Measurements from ENCODE around the gene RAB5A.
A peak's percentile ranks its signal among the peaks of the same experiment; 100 is the strongest.
"Not testable (repeated sequence)": the region's sequence is repeated elsewhere in the genome, so short reads cannot be mapped to it uniquely, and the experiment has no call there.

The RAB5A gene, protein sequence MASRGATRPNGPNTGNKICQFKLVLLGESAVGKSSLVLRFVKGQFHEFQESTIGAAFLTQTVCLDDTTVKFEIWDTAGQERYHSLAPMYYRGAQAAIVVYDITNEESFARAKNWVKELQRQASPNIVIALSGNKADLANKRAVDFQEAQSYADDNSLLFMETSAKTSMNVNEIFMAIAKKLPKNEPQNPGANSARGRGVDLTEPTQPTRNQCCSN

DNA sequence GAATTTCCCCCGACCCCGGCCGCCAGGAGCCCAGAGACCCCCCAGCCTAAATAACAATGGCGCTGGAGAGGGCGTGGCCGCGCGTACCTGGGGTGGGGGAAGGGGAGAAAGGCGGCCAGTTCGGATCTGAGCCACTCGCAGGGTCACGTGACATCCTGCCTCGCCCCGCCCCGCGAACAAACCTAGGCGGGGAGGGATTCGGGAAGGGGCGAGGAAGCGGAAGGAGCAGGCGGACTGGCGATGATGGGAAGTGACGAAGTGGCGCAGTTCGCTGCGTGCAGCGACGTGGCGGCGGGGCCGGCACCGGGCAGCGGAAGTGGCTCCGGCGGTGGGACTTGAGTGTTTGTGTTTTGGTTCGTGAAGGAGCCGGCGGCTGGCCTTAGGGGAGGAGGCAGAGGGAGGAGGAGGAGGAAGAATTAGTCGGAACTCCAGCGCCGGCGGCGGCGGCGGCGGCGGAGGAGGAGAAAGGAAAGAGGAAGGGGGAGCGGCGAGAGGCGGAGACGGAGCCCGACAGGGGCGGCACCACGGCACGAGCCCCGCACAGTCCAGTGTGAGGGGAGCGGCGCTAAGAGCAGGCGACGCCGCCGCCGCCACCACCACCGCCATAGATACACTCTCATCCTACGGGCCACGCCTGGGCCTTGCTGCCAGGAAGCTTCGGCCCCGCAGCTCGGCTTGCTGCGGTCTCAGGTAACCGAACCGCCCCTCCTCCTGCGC lies at the start of gene RAB5A:
RAB5A (plus strand) TSS at position 266 of the 717 bp plus-strand sequence. CDS start 3,802 bp downstream, outside the sequence.
- peak; percentile 95 for DNase-seq

DNA sequence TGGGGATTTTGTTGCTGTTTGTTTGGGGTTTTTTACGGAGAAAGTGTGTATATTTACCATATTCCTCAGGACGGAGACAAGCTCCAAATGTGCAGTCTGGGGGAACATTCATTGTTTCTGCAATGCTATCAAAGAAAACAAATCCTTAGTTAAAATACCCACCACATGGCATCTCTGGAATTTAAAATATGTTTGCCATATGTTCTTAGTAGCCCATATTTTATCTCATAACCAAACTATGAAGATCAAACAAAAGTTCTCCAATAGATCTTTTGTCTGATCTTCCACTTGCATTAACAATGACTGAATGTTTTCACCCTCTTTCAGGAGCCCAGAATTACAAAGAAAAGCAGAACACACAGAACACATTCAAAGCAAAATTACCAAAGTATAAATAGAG lies 48.2 kb upstream of the RAB5A start:
- no peak for DNase-seq

DNA sequence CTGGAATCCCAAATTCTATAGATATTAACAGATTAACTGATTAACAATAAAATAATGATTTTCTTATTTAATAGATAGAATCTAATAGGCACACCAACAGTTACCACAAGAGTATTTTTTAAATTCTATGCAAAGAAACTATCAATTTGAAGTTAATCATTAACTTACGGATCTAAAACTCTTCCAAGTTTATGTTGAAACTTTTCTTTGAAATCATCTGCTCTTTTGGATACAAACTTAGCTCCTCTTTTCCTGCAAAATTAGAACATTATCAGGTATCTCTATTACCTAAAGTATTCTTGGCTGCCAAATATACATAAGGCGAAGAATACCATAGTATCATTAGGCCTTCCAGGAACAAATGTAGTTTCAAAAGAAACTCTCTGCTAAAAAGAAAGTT lies 47.6 kb upstream of the RAB5A start:
- DNase-seq: no peak

DNA sequence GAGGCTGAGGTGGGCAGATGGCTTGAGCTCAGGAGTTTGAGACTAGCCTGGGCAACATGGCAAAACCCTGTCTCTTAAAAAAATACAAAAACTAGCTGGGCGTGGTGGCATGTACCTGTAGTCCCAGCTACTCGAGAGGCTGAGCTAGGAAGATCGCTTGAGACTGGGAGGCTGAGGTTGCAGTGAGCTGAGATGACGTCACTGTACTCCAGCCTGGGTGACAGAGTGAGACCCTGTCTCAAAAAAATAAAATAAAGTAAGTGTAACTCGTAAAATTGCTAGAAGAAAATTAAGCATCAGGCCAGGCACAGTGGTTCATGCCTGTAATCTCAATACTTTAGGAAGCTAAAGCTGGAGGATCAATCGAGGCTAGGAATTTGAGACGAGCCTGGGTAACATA lies 47.1 kb upstream of the RAB5A start:
- DNase-seq: not testable (repeated sequence)

DNA sequence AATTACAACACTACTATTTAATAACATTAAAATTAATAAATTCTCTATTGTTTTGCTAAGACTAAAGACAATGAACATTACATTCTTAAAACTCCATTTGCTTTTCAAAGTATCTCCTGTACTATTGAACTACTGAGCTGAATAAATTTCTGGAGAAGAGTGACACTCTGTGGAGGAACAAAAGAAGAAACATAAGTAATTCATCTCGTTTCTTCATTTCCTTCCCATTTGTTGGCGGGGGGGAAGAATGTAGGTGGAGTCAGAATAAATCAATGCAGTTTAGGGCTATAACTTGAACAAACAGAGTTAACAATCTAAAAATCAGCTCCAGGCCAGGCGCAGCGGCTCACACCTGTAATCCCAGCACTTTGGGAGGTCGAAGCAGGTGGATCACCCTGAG lies 45.6 kb upstream of the RAB5A start:
- DNase-seq: no peak

DNA sequence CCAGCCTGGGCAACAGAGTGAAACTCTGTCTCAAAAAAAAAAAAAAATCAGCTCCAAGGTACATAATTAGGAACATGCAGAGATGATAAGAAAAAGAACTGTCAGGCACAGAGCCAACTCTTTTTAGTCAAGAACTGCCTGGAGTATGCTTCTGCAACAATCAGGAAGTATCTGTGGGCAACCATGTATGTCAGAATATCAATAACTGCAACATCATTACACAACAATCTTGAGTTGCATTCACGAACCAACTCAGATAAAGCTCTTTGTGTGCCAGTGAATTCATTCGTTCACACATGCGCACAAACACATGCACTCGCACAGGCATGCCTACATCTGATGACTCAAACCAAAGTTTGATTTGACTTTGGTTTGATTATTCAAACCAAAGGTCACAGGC lies 45.0 kb upstream of the RAB5A start:
- no peak for DNase-seq

DNA sequence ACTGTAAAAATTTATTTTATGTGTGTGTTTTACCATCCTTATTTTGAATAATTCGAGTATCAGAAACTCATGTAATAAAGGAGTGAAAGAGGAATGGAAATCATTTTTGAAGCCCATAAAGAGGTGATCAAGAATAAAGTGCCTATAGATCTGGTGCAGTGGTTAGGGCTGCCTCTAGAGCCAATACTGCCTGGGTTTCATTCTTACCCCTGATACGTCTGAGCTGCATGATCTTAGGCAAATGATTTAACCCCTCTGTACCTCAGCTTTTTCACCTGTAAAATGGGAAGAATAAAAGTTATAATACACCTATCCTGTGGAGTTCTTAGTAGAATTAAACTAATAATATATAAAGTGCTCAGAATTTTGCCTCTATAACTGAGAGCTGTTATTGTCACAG lies 43.2 kb upstream of the RAB5A start:
- no peak for DNase-seq

DNA sequence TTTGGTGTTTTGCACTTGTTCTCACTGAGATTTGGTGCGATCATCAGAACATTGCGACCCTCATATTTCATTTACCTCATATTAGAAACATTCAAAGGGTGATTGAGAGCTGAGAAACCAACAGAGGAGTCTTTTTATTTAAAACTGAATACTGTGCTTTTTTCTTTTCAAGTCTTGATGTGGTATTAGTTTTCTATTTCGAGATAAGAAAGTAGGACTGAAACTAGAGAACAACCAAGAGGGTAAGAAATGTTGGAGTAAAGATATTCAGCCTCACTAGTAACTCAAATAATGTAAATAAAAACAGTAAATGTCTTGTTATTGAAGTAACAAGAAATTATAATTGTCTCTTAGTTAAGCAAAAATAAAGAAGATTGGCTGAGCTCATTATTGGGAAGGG lies 39.4 kb upstream of the RAB5A start:
- no peak for DNase-seq

DNA sequence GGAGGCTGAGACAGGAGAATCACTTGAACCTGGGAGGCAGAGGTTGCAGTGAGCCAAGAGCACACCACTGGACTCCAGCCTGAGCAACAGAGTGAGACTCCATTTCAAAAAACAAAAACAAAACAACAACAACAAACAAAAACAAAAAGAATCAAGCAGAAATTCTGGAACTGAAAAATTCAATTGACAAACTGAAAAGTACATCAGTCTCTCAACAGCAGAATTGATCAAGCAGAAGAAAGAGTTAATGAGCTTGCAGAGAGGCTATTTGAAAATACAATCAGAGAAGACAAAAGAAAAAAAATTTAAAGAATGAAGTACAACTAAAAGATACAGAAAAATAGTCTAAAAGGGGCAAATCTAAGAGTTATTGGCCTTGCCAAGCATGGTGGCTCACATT lies 35.4 kb upstream of the RAB5A start:
- DNase-seq: no peak

DNA sequence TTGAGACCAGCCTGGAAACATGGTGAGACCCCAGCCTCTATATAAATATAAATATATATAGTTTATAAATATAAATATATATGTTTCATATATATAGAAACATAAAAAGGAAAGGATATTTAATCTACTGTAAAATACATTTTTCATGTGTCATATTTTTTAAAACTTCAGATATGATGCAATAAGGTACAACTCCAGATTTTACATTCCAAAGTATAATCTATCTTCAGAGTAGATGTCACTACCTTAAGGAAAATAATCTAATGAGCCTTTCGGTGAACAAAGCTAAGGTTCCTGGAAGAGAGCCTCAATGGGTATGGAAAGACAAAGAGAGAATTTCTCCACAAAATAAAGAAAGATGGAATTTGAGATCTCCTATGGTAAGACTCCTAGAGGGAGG lies 29.7 kb upstream of the RAB5A start:
- DNase-seq: no peak

DNA sequence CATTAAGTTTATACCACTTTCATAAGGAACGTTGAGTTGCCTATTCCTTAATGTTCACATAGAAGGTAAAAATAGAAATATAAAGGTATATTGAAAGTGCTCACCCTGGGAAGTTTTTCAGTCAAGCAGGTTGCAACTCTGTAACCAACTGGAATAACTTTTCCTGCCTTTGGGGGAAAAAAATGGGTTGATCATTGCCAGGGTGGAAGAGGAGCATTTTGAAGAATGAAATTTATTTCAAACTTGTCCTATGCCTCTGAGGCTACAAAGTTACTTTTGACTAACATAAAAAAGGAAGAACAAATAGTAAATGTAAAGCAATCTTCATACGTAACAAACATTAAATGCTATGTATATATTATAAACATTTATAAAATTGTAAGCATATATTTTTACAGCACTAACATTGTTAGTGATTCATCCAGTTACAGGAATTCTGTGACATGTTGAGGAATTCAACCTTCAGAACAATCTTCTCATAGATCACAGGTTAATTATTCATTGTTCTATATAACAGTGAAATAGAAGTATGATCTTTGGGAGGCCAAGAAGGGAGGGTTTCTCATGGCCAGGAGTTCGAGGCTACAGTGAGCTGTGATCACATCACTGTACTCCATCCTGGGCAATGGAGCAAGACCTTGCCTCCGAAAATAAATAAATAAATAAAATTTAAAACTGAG lies 26.4 kb upstream of the RAB5A start:
- no peak for DNase-seq

DNA sequence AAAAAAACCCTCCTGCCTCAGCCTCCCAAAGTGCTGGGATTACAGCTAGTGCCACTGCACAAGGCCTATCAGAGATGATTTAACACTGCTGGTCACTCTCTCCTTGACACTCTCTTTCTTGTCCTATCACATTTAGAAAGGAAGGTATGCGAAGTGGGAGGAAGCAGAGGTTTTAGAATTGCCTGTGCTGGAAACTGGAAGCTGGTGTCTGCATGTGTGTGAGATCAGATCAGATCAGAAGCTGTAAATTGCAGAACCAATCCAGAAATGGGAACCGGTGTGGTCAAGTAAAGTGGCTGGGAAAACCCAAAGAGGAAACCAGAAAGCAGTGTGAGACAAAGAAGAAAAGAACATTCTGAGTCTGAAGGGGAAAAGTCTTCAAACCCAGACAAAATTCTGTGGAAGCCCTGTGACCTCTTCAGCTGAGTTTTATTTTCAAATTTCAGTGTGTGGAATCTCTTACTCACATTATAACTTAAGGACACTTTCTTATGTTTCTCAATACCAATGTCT lies 15.7 kb upstream of the RAB5A start:
- no peak for DNase-seq

DNA sequence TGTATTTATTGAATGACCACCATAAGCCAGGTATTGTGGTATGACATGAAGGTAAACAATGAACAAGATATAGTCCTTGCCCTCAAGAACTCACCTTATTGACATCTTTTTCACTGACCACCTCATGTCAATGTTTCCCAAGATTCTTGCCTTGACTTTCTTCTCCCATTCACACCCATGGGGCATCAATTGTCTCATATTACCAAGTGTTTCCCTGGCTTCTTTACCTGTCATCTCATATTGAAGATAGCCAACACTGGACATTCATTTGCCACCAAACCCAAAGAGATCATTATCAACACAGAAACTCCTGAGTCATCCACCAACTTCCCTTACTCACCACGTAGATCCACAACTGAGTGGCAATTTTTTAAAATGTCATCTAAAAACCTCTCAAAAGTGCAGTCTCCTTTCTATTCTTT lies 15.1 kb upstream of the RAB5A start:
- DNase-seq: no peak

DNA sequence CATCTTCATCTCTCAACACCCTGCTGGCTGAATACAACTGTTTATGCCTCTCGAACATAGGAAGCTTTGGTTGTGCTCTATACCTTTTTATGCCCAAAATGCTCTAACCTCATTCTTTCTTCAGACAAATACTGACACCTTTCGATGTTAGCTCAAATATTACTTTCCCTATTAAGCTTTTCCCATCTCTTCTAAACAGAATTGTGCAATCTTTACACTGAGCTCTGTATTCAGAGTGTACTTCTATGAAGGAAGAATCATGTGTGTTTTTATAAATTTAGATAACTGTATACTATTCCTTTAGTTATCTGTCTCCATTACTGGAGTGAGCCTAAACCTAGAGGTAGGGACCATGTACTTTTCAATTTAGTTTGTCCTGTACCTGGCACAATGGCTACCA lies 14.5 kb upstream of the RAB5A start:
- DNase-seq: no peak

DNA sequence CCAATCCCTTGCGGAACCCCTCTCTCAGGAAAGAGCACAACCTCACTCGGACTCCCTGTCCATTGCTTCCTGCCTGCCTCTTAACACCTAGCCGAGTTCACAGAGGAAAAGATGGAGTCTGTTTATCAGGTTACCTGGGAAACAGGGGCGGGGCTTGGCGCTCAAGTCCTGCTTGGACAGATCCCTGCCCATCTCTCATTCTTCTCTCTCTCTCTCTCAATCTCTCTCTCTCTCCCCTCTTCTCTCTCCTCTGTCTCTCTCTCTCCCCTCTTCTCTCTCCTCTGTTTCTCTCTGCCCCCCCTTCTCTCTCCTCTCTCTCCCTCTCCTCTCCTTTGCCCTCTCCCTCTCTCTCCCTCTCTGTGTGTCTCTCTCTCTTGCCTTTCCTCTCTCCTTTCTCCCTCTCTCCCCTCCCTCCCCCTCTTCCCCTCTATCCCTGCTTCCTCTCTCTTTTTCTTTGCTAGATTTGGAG lies 12.8 kb upstream of the RAB5A start, which contains the start of gene EFHB:
EFHB (minus strand) TSS at position 120 of the 469 bp plus-strand sequence. CDS start 199 bp downstream, outside the sequence.
- DNase-seq: no peak

DNA sequence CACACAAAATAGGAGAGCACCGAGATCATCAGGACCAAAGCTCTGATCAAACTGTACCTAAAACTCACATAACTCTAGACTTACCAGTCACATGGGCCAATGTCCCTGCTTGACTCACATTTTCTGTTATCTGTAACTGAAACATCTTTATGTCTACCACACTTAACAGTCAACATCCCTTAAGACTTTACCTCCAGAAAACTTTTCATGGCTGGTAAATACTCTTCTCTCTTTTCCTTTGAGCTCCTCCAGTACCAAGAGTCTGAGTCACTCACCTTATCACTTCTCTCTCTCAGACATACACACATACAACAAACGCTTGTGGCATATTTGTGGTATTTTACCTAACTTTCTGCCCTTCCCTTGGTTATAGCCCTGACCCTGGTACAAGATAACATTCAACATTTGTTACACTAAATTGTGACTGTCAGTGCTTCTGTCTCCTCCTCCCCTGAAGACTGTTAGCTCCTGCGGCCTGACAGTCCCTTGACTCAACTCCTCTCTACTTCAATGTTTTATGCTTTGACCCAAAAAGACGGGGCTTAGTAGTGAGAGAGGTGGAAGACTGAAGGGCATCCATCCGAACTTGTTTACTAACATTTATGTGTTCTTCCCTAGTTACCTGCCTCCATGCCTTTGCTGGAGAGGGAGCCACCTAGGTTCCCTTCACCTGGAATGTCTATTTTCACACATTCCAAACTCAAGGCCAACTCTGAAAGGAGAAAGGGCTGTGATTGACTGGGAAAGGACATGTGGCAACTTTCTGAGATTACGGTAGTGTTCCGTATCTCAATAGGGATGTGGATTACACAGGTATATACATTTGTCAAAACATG lies 9.2 kb upstream of the RAB5A start:
- DNase-seq: no peak

DNA sequence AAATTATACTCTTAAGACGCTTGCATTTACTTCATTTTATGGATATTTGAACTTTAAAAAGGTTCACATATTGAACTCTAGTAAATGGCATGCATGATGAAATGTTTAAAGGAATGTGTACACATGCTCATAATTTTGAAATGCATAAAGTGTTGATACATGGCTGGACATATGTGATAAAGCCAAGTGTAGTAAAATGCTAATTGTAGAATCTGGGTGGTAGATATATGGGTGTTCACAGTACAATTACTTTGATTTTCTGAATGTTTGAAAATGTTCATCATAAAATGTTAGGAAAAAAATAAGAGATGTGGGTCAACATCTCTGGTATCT lies 8.6 kb upstream of the RAB5A start:
- no peak for DNase-seq

DNA sequence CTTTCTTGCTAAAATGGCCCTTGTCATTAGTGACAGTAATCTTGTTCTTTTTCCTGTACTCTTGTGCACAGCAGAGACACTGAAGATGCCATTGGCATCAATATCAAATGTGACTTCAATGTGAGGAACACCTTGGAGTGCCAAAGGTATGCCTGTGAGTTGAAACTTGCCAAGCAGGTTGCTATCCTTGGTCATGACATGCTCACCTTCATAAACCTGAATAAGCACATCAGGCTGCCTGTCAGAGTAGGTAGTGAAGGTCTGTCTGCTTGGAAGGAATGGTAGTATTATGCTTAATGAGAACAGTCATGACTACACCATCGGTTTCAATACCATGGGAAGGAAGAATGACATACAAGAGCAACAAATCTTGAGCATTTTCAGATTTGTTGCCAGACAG lies 6.3 kb upstream of the RAB5A start:
- DNase-seq: no peak

DNA sequence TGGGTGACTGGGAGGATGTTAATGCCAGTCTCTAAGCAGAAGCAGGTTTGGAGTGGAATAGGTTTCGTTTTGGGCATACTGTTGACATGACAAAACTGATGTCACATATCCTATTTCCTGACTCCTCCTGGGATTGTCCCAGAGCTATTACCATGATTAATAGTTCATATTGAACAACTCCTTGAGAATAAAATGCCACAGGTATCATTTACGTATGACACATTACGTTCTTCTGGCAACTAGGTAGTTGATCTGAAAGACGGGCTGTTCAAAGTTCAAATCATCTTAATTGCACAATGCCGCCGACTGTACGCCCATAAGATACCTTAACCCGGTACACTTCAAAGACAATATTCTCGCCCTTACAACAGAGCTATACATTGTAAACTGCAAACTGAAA lies 1.4 kb upstream of the RAB5A start:
- DNase-seq: no peak

DNA sequence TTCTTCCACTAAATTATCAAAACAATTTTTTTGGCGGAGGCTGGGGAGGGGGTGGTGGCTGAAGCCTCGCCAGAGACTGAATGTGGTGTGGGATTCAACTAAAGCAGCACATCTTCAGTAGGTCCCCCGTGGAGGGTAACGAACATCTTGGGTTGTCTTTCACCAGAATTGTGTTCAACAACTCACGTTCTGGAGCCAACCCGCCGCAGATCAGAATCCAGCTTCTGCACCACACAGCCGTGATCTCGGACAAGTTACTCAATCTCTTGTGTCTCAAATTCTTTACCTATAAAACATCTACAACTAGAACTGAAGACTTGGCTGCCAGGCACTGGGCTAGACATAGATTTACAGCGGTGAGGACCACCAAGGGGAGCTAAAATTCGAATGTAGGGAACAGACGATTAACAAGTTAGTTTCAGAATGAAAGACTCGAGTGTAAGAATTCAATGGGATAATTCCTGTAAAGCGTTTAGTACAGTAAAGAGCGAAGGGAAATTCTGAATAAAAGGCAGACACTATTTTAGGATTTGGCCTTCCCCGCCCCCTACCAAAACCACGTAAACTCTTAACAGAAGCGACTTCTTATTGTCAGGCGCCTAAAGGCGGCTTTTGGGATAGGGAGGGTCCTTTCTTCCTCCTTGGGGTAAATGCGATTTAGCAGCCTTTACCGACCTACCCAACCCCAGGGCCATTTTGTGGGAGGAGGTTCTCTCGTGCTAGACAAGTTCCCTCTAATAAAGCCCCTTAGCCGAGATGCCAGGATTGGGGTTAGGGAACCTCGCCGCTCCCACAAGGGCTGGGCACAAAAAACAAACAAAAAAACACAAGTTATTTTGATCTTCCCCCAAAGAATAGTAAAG lies 697 bp upstream of the RAB5A start:
- DNase-seq: no peak

DNA sequence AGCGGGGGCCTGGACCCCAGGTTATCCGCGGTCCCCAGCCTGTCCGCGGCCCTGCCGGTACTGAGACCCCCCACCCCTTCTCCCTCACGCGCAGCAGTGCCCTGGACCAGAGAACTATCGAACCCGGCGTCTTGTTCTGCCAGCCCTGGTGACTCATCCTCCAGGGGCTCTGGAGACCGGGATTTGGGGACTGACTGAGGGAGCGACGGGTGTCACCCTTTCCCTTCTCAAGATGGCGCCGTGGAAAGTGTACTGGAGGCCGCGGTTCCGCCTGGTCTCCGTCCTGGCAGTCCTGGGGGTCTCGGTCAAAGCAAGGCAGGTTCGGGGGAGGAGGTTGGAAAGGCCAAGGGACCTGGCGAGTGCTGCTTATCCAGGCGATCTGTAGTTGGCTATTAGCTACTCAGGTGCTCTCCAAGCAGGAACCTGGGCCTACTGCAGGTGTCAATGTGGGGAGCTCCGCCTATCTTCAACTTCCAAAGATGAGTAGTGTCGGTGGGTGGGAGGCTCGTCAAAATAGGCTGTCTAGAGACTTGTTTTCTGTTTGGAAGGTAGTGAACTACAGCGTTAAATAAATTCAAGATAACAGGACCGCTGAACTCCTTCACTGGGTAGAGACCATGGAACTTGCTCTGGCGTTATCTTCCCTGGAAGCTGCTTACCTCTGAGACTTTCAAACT lies 790 bp downstream of the RAB5A start:
- DNase-seq: peak; percentile 29

Data from activated effector memory CD4-positive, alpha-beta T cell treated with Interleukin-2 at 50 U/mL for 16 hours (primary cell).